Stimulated activated CD8-positive, alpha-beta memory T cell treated with anti-CD3 and anti-CD28 coated beads, Interleukin-4, amount 100 ng/mL, for 1 hour (primary cell): ENCODE data around the gene SMO.
"Not testable (repeated sequence)": the region's sequence is repeated elsewhere in the genome, so short reads cannot be mapped to it uniquely, and the experiment has no call there.

Experiments
- DNase-seq, 2 donors: peaks; one replicate each; pipeline ENCODE4 v3.0.0-alpha.2; 2020; ENCODE audit warnings: low read depth in 2 of 2, low spot score in 1 of 2

Gene SMO

DNA sequence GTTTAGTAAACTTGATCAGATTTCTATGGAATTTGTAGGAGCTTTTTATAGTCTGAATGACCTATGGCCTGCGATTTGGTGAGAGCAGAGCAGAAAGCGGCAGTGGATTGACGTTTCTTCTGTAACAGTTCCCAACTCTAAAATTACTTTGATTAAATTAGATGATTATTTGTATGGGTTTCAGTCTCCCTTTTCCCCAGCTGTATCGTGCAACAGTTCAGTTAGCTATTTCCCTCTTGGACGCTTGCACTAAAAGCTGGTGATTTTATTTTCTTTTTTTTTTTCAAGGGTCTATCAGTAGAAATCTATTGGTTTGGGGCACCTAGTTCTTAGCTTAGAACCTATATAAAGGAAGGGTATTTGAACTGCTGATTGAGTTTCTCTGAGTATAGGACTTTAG lies 43.2 kb downstream of the SMO start:
- DNase-seq, result no peak

DNA sequence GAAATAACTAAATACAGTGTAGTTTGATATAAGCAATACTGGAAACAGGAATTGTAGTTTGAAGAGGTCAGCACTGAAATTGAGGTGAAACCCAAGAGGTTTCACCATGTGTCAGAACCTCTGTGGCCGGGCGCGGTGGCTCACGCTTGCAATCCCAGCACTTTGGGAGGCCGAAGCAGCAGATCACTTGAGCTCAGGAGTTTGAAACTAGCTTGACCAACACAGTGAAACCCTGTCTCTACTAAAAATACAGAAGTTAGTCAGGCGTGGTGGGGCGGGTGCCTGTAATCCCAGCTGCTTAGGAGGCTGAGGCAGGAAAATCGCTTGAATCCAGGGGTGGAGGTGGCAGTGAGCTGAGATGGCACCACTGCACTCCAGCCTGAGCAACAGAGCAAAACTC lies 50.1 kb downstream of the SMO start:
- DNase-seq, result no peak

DNA sequence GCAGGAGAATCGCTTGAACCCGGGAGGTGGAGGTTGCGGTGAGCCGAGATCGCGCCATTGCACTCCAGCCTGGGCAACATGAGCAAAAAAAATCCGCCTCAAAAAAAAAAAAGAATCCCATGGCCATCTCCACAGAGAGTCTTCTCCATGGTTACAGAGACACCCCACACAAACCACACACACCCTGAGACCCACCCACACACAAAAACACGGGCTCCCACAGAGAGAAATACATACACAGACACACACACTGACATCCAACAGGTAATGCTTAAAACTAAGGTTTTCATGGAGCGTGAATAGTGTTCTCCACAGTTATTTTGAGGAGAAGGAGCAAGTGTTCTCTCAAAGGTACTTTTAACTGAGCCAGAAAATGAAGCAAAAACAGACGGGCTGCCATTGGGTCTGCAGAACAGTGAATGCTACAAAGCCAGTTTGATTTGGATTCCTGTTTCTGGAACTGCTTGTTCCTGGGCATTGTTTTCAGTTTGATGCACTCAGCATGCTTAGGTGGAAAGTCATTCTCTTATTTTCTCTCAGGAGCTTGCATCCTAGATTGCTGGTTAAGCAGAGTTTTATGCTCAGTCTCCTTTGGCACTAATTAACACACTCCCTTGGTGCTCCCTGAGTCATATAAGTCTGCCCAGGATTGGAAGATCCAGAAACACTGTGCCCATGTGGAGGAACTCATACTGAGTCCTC lies 51.8 kb downstream of the SMO start:
- DNase-seq, result no peak

DNA sequence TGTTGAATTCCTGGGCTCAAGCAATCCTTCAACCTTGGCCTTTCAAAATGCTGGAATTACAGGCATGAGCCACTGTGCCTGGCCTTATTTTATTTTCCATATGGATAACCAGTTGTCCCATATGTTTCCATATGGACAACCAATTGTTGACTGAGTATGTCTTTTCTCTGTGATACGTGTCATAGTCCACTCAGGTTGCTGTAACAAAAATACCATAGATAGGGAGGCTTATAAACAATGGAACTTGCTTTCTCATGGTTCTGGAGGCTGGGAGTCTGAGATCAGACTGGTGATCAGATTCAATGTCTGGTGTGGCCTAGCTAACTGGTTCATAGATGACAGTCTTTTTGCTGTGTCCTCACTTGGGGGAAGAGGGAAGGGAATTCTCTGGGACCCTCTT lies 55.8 kb downstream of the SMO start:
- DNase-seq, result no peak

DNA sequence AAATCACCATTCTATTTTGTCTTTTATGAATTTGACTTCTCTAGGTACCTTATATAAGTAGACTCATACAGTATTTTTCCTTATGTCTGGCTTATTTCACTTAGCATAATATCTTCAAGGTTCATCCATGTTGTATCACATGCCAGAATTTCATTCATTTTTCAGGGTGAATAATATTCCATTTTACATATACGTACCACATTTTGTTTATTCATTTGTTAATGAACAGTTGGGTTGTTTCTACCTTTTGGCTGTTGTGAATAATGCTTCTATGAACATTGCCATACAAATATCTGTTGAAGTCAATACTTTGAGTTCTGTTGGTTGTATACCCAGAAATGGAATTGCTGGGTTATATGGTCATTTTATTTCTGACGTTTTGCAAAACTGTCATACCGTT lies 57.1 kb downstream of the SMO start:
- no peak for DNase-seq

DNA sequence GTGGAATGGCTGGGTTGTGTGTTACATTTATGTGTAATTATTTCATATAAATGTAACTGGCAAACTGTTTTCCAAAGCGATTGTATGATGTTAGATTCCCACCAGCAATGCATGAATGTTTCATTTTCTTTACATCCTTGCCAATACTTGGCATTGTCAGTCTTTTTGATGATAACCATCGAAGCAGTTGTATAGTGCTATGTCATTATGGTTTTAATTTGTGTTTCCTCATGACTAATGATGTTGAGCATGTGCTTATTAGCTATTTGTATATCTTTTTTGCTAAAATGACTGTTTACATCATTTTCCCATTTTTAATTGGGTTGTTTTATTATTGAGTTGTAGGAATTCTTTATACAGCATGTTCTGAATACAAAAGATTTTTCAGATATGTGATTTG lies 58.7 kb downstream of the SMO start:
- no peak for DNase-seq

DNA sequence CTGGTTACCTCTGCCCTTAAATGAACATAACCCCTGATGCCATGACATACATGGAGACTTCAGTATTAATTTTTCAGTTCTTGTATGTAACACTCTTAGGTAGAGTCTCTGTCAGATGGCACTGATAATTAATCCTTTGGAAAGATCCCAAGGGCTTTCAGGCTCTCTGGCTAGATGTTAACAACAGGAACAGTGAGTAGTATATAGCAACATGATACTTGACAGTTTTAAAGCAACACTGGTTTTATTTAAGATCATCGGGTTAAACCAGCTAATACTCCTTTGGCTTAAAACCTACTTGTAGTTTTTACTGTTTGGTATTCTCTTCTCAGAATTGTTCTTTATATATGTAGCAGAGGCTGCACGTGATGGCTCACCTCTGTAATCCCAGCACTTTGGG lies 63.7 kb downstream of the SMO start:
- no peak for DNase-seq

DNA sequence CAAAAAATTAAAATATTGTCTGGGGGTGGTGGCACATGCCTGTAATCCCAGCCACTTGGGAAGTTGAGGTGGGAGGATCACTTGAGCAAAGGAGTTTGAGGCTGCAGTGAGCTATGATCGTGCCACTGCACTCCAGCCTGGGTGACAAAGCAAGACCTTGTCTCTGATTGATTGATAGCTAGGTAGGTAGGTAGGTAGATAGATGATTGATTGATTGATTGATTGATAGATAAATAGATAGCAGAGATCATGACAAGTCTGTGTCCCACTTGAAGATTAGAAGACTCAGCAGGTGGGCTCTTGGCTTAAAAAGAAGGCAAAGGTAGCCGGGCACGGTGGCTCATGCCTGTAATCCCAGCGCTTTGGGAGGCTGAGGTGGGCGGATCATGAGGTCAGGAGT lies 64.2 kb downstream of the SMO start:
- not testable (repeated sequence) for DNase-seq

DNA sequence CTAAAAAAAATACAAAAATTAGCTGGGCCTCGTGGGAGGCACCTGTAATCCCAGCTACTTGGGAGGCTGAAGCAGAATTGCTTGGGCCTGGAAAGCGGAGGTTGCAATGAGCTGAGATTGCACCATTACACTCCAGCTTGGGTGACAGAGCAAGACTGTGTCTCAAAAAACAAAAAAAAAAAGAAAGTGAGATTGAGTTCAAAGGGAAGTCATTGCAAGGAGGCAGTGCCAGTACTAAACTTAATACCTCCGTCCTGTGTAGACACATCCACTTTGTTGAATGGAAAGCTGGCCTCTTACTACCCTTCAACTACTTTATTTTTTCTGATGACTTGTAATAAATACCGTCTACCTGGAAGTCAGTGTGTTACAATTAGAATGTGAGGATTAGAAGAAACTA lies 67.4 kb downstream of the SMO start:
- no peak for DNase-seq

DNA sequence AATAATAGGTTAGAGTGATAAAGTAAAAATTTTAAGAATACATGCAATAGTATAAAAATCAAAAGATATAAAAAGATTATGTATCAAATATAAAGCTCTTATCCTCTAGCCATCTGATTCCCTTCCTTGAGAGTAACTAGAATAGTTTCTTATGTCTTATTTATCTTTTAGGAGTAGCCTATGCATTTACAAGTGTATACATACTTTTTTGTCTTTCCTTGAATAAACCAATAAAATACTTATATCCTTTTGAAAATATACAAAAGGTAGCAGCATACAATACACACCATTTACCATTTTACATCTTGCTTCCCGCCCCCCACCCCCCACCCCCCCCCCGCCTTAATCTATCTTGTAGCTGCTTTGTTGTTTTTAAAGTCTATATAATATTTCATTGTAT lies 67.8 kb downstream of the SMO start:
- no peak for DNase-seq

DNA sequence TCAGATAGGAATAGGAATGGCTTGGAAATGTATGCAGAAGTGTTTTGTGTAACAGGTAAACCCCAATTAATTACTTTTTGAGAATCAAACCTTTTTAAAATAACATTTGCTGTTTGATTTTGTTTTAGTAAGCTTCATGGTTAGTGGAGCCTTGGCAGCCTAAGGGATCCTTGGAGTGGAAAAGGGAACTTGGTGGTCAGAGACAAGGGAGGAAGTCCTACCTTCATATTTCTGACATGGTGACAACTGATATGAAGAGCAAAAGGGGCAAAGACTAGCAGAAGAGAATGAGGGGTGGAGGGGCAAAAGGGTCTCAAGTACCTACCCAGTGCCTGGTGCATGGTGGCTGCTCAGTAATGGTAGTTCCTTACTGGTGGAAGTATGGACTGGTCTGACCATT lies 68.7 kb downstream of the SMO start:
- no peak for DNase-seq

DNA sequence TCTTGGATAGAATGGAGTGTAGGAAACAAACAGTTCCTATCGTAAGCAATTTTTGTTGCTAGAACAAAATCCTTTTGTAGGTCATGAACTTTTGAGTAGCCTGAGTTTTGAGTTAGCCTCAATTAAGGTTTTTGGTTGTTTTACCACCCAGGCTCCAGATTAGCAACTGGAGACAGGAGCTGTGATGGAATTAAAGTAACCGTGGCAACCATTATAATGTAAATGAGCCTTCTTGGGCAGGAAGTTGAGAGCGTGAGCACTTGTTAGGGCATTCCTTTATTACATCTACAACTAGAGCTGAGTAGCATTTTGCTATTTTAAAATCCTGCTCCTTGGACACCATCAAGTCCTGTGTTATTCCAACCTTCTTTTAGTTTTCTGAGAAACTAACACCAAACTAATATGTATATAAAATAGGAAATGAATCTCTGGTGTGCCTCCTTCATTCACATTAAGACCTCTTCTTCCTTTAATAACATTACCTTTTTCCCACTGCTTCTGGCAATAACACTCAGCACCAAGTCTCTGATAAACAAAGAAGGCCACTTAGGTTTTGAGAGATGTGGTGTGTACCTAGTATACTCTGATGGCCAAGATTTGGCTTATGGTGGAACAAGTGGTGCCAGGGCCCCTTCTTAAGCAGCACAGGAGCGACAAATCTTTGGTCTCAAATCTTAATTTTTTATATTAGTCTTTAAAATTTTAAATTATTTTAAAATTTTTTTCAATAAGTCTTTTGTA lies 70.4 kb downstream of the SMO start:
- DNase-seq, result no peak

DNA sequence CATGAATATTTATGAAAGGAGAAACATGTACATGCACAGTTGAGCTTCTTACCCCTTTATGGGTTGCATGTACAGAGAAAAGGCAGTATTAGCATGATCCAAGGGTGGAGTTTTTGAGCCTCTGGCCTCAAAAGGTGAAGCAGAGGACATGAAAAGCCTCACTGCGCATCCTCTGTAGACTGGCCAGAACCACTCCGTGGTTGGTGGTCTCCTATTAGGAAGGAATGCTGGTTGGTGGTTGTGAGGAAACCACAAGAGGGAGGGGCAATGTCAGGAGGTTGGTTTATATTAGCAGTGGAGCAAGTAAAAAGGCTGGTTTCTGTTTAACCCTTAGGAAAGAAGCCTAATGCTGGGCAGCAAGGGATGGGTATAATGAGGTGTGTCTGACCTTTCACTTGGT lies 73.9 kb downstream of the SMO start:
- DNase-seq, result no peak
